Measurements from ENCODE around the gene TTLL9. TPM values are rescaled to one million over a fixed set of nuclear protein-coding genes. Genes with fewer than 3 reads are reported as not detected.

Gene TTLL9
- total and polyA plus RNA-seq, 4 experiments from 2014 or later = 0.25 TPM; not detected in 3

- CTCF ChIA-PET (ENCODE audit: partially characterized antibody) = interaction anchor here (0.6 to 1.3 kb wide), 2 partner anchors 36 to 210 kb away, joined by 3 read pairs; no protein-coding TSS in a partner anchor
- H3K4me3 ChIP-seq (ENCODE audit: low read length in 2 of 2) = no peak overlapping the region
- Mint-ChIP-seq H3K27me3 (peaks cover 8 to 10% of the 10 kb centered on the region in 2 donors), H3K36me3 (peaks cover 0 to 7% of the 10 kb centered on the region in 2 donors), H3K4me1 (peaks cover 6 to 15% (median 8%) of the 10 kb centered on the region in 4 donors), H3K9me3 (peaks cover 0 to 5% (median 0%) of the 10 kb centered on the region in 8 donors), H3K4me3 (peak overlapping the region in 1 of 8 donors; percentile 8), H3K27ac (no peak overlapping the region)
- no peak overlapping the region for H3K27ac ChIP-seq (ENCODE audit: low read depth, low read length)
- intact Hi-C loops (cut with micrococcal nuclease) = no loop called here
- H3K9me3 ChIP-seq (ENCODE audit: control insufficient read depth in 1 of 2, low read length in 2 of 2) = no peaks in the 10 kb centered on the region
- H3K36me3 ChIP-seq (ENCODE audit: insufficient read depth, low read length) = no peaks in the 10 kb centered on the region
- no peaks in the 10 kb centered on the region for H3K27me3 ChIP-seq (ENCODE audit: insufficient read depth, low read length)
- POLR2A ChIA-PET (ENCODE audit: partially characterized antibody) = no interaction called here
- DNase-seq = no peak
- peaks cover 7% of the 10 kb centered on the region for H3K4me1 ChIP-seq (ENCODE audit: insufficient read depth, low read length)
These were observed 11.5 kb downstream of the TTLL9 start for GRCh38 chr20:31881945-31882344.

GRCh38 chr20:31883829-31884228 is 13.4 kb downstream of the TTLL9 start:
- Histone ChIP-seq H3K4me3 (ENCODE audit: low read length in 2 of 2) (no peak overlapping the region), H3K4me1 (ENCODE audit: insufficient read depth, low read length) (peaks cover 7% of the 10 kb centered on the region), H3K27me3 (ENCODE audit: insufficient read depth, low read length) (no peaks in the 10 kb centered on the region), H3K27ac (ENCODE audit: low read depth, low read length) (no peak overlapping the region), H3K9me3 (ENCODE audit: control insufficient read depth in 1 of 2, low read length in 2 of 2) (no peaks in the 10 kb centered on the region), H3K36me3 (ENCODE audit: insufficient read depth, low read length) (no peaks in the 10 kb centered on the region)
- Mint-ChIP-seq H3K4me3 (no peak overlapping the region), H3K27me3 (peaks cover 10% of the 10 kb centered on the region in 2 donors), H3K27ac (no peak overlapping the region), H3K36me3 (peaks cover 0 to 7% of the 10 kb centered on the region in 2 donors), H3K4me1 (peaks cover 6 to 15% (median 8%) of the 10 kb centered on the region in 4 donors), H3K9me3 (peaks cover 0 to 7% (median 0%) of the 10 kb centered on the region in 8 donors)
- CTCF ChIA-PET (ENCODE audit: partially characterized antibody) = no interaction called here
- intact Hi-C loops (cut with micrococcal nuclease) = no loop called here
- POLR2A ChIA-PET (ENCODE audit: partially characterized antibody) = no interaction called here
- no peak for DNase-seq

- Mint-ChIP-seq H3K9me3 (peaks cover 0 to 8% (median 0%) of the 10 kb centered on the region in 8 donors), H3K36me3 (no peaks in the 10 kb centered on the region), H3K4me3 (no peak overlapping the region), H3K27ac (no peak overlapping the region), H3K4me1 (no peaks in the 10 kb centered on the region), H3K27me3 (peaks cover 3 to 7% of the 10 kb centered on the region in 2 donors)
- no peaks in the 10 kb centered on the region for H3K27me3 ChIP-seq (ENCODE audit: insufficient read depth, low read length)
- no peak overlapping the region for H3K4me3 ChIP-seq (ENCODE audit: low read length in 2 of 2)
- H3K36me3 ChIP-seq (ENCODE audit: insufficient read depth, low read length) = no peaks in the 10 kb centered on the region
- no peak for DNase-seq
- no peak overlapping the region for H3K27ac ChIP-seq (ENCODE audit: low read depth, low read length)
- H3K9me3 ChIP-seq (ENCODE audit: control insufficient read depth in 1 of 2, low read length in 2 of 2) = no peaks in the 10 kb centered on the region
- H3K4me1 ChIP-seq (ENCODE audit: insufficient read depth, low read length) = no peaks in the 10 kb centered on the region
- intact Hi-C loops (cut with micrococcal nuclease) = no loop called here
- ChIA-PET POLR2A (ENCODE audit: partially characterized antibody) (no interaction called here), CTCF (ENCODE audit: partially characterized antibody) (interaction anchor here (1.4 kb wide), 1 partner anchor 38 kb away, joined by 5 read pairs; no protein-coding TSS in a partner anchor)
These were observed 20.2 kb downstream of the TTLL9 start for GRCh38 chr20:31890646-31891045.

- Histone ChIP-seq H3K4me1 (ENCODE audit: insufficient read depth, low read length) (no peaks in the 10 kb centered on the region), H3K27ac (ENCODE audit: low read depth, low read length) (no peak overlapping the region), H3K36me3 (ENCODE audit: insufficient read depth, low read length) (no peaks in the 10 kb centered on the region), H3K9me3 (ENCODE audit: control insufficient read depth in 1 of 2, low read length in 2 of 2) (no peaks in the 10 kb centered on the region), H3K4me3 (ENCODE audit: low read length in 2 of 2) (no peak overlapping the region), H3K27me3 (ENCODE audit: insufficient read depth, low read length) (no peaks in the 10 kb centered on the region)
- intact Hi-C loops (cut with micrococcal nuclease) = no loop called here
- no peak overlapping the region for H3K4me3 Mint-ChIP-seq
- ChIA-PET CTCF (ENCODE audit: partially characterized antibody) (interaction anchor here (0.6 kb wide), 1 partner anchor 1146 kb away, joined by 3 read pairs; no protein-coding TSS in a partner anchor), POLR2A (ENCODE audit: partially characterized antibody) (no interaction called here)
- H3K27me3 Mint-ChIP-seq = peaks cover 5 to 24% of the 10 kb centered on the region in 2 donors
- no peaks in the 10 kb centered on the region for H3K4me1 Mint-ChIP-seq
- no peaks in the 10 kb centered on the region for H3K36me3 Mint-ChIP-seq
- no peak overlapping the region for H3K27ac Mint-ChIP-seq
- peak in 1 of 5 donors; percentile 8 for DNase-seq
- peaks cover 0 to 8% (median 0%) of the 10 kb centered on the region in 8 donors for H3K9me3 Mint-ChIP-seq
These were observed 24.7 kb downstream of the TTLL9 start for GRCh38 chr20:31894980-31895675.

- H3K4me3 Mint-ChIP-seq = no peak overlapping the region
- DNase-seq = no peak
- no peaks in the 10 kb centered on the region for H3K36me3 Mint-ChIP-seq
- H3K4me1 Mint-ChIP-seq = no peaks in the 10 kb centered on the region
- H3K27me3 Mint-ChIP-seq = peaks cover 7 to 28% of the 10 kb centered on the region in 2 donors
- ChIA-PET CTCF (ENCODE audit: partially characterized antibody) (no interaction called here), POLR2A (ENCODE audit: partially characterized antibody) (no interaction called here)
- Histone ChIP-seq H3K4me1 (ENCODE audit: insufficient read depth, low read length) (no peaks in the 10 kb centered on the region), H3K27me3 (ENCODE audit: insufficient read depth, low read length) (no peaks in the 10 kb centered on the region), H3K4me3 (ENCODE audit: low read length in 2 of 2) (no peak overlapping the region), H3K27ac (ENCODE audit: low read depth, low read length) (no peak overlapping the region), H3K9me3 (ENCODE audit: control insufficient read depth in 1 of 2, low read length in 2 of 2) (no peaks in the 10 kb centered on the region), H3K36me3 (ENCODE audit: insufficient read depth, low read length) (no peaks in the 10 kb centered on the region)
- no peak overlapping the region for H3K27ac Mint-ChIP-seq
- H3K9me3 Mint-ChIP-seq = peaks cover 0 to 8% (median 0%) of the 10 kb centered on the region in 8 donors
- intact Hi-C loops (cut with micrococcal nuclease) = no loop called here
These were observed 25.6 kb downstream of the TTLL9 start for GRCh38 chr20:31896049-31896448.

GRCh38 chr20:31897541-31897940 is 27.1 kb downstream of the TTLL9 start:
- Histone ChIP-seq H3K4me3 (ENCODE audit: low read length in 2 of 2) (no peak overlapping the region), H3K36me3 (ENCODE audit: insufficient read depth, low read length) (no peaks in the 10 kb centered on the region), H3K27ac (ENCODE audit: low read depth, low read length) (no peak overlapping the region), H3K27me3 (ENCODE audit: insufficient read depth, low read length) (no peaks in the 10 kb centered on the region), H3K4me1 (ENCODE audit: insufficient read depth, low read length) (no peaks in the 10 kb centered on the region), H3K9me3 (ENCODE audit: control insufficient read depth in 1 of 2, low read length in 2 of 2) (no peaks in the 10 kb centered on the region)
- POLR2A ChIA-PET (ENCODE audit: partially characterized antibody) = no interaction called here
- intact Hi-C loops (cut with micrococcal nuclease) = no loop called here
- H3K4me1 Mint-ChIP-seq = no peaks in the 10 kb centered on the region
- no peak overlapping the region for H3K27ac Mint-ChIP-seq
- CTCF ChIA-PET (ENCODE audit: partially characterized antibody) = no interaction called here
- H3K9me3 Mint-ChIP-seq = peaks cover 0 to 8% (median 0%) of the 10 kb centered on the region in 8 donors
- peaks cover 6 to 28% of the 10 kb centered on the region in 2 donors for H3K27me3 Mint-ChIP-seq
- no peak for DNase-seq
- H3K4me3 Mint-ChIP-seq = no peak overlapping the region
- H3K36me3 Mint-ChIP-seq = no peaks in the 10 kb centered on the region

GRCh38 chr20:31901615-31902014 is 31.2 kb downstream of the TTLL9 start:
- no peaks in the 10 kb centered on the region for H3K9me3 ChIP-seq (ENCODE audit: control insufficient read depth in 1 of 2, low read length in 2 of 2)
- no peaks in the 10 kb centered on the region for H3K36me3 Mint-ChIP-seq
- H3K4me3 ChIP-seq (ENCODE audit: low read length in 2 of 2) = no peak overlapping the region
- CTCF ChIA-PET (ENCODE audit: partially characterized antibody) = no interaction called here
- no peak overlapping the region for H3K27ac ChIP-seq (ENCODE audit: low read depth, low read length)
- POLR2A ChIA-PET (ENCODE audit: partially characterized antibody) = no interaction called here
- no peaks in the 10 kb centered on the region for H3K4me1 ChIP-seq (ENCODE audit: insufficient read depth, low read length)
- no peak overlapping the region for H3K27ac Mint-ChIP-seq
- no peaks in the 10 kb centered on the region for H3K4me1 Mint-ChIP-seq
- peaks cover 7 to 25% of the 10 kb centered on the region in 2 donors for H3K27me3 Mint-ChIP-seq
- no peak overlapping the region for H3K4me3 Mint-ChIP-seq
- intact Hi-C loops (cut with micrococcal nuclease) = no loop called here
- no peaks in the 10 kb centered on the region for H3K36me3 ChIP-seq (ENCODE audit: insufficient read depth, low read length)
- H3K27me3 ChIP-seq (ENCODE audit: insufficient read depth, low read length) = no peaks in the 10 kb centered on the region
- H3K9me3 Mint-ChIP-seq = no peaks in the 10 kb centered on the region
- DNase-seq = no peak
